GM21447 (cell line): ENCODE results near the gene DPH2.

Source experiments
- ATAC-seq: cut with Tn5 transposase; IDR thresholded peaks from one replicate; pipeline ENCODE4 v1.9.1; 2021; ENCODE audit not compliant: unreplicated experiment

DPH2 gene

DNA sequence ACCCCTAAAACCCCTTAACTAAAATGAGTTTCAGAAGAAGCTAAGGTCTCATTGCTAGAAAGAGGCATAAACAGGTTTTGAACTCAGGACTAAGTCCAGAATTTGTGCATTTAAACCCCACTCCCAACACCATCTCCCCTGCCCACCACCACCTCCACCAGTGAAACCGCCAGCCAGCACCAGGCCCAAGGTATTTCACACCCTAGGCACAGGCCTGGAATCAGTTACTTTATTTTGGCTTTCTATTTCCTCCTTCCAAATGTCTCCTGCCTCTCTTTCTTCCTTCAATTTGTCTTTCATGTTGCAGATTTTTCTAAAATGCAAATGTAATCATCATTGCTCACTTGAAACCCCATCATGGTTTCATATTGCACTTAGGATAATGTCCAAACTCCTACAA lies 24.9 kb upstream of the DPH2 start:
- ATAC-seq, result no peak

DNA sequence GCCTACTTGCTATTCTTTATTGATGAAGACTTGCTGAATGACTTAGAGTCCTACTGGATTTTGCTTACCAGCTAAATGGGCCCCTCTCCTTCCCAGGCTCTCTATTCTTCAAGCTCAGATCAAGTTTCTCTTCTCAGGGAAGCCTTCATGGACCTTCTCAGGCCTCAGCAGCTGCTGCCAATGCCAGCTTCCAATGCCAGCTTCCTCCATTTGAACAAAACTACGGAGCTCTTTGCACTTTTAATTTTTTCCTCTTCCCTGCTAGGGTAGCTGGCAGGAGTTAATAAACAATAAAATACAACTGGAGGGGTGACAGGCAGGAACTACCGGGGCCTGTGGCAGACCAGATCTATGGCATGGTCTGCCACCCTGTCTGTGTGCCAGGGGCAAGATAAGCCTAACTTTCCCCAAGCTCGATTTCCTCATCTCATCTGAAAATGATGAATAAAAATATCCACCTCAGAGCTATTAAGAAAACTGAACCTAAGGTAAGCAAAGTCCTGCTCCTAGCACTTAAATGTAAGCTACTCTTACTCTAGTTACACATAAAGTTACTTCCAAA lies 24.1 kb upstream of the DPH2 start:
- ATAC-seq, result no peak

GRCh38 chr1:43946236-43947060 lies 23.4 kb upstream of the DPH2 start, which contains the start of gene IPO13:
Gene IPO13 (plus strand): TSS chr1:43946950. CDS start chr1:43947601, 651 bp downstream.
- ATAC-seq, result peak; percentile 90

- no peak for ATAC-seq
Observed at GRCh38 chr1:43947061-43947873, 22.5 kb upstream of the DPH2 start.

GRCh38 chr1:43947874-43948437 lies 21.9 kb upstream of the DPH2 start:
- no peak for ATAC-seq

DNA sequence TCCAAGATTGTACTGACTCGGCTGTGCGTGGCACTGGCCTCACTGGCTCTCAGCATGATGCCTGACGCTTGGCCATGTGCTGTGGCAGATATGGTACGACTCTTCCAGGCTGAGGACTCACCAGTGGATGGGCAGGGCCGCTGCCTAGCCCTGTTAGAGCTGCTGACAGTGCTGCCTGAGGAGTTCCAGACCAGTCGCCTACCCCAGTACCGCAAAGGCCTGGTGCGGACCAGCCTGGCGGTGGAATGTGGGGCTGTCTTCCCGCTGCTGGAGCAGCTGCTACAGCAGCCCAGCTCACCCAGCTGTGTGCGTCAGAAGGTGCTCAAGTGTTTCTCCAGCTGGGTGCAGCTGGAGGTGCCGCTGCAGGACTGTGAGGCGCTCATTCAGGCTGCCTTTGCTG lies 20.1 kb upstream of the DPH2 start:
- ATAC-seq, result no peak

DNA sequence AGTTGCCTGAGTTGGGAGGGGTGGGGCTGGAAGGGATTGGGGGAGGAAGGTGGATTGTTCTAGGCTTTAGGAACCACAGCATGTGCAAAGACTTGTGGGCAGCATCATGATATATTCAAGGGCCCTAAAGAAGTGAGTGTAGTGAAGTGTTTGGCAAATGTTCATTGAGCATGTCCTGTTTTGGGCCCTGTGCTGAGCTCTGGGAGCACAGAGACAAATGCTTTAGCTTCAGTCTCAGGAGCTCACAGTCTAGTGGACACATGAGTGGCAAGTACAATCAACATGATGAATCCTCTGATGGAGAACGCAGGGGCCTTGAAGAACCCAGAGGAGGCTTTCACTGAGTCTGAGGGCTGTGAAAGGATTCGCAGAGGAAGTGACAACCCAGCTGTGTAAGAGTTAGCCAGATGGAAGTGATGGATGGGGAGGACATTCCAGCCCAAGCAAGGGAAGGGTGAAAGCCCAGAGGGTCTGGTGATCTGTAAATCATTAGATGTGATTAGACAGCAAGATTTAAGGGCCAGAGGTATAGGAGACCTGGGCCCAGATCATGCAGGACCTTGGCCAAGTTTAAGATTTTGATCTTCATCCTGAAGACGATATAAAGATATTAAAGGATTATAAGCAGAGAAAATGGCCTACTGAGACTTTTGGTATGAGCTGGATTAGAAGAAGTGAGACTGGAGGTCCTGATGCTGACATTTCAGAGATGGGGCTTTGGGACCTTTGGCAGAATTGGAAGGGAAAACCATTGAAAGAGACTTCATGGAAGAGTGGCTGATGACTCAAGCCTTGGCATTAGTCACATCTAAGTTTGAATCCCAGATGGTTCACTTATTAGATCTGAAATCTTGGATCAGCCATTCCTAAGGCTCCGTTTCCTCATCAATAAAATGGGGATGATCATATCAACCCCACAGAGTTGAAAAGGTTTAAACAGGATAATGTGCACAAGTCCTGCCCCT lies 18.5 kb upstream of the DPH2 start:
- ATAC-seq, result no peak

GRCh38 chr1:43952731-43953346 lies 17.0 kb upstream of the DPH2 start:
- no peak for ATAC-seq

- no peak for ATAC-seq
Observed at GRCh38 chr1:43953361-43953760, 16.4 kb upstream of the DPH2 start.

- ATAC-seq, result no peak
Observed at GRCh38 chr1:43954036-43954435, 15.8 kb upstream of the DPH2 start.

GRCh38 chr1:43956234-43956633 lies 13.6 kb upstream of the DPH2 start:
- no peak for ATAC-seq

DNA sequence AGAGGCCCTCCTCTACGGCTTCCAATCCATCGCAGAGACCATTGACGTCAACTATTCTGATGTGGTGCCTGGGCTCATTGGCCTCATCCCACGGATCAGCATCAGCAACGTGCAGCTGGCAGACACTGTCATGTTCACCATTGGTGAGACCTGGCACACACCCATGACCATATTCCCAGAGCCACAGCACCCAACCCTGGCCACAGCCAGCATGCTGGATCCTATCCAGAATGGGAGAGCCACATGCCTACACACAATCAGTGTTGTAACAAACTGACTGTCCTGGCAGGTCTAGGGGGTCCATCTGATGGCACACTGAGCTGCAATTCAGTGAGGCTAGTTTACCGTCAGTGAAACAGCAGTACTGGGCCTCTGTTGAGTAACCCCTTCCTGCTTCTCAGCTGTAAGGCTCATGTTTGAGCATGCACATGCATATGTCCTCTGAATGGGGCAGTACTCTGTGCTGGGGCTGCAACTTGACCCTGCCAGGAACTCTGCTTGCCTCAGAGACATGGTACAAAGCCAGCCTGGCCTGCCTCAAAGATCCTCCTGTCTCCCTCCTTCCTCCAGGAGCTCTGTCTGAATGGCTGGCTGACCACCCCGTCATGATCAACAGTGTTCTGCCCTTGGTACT lies 12.3 kb upstream of the DPH2 start:
- ATAC-seq, result no peak

DNA sequence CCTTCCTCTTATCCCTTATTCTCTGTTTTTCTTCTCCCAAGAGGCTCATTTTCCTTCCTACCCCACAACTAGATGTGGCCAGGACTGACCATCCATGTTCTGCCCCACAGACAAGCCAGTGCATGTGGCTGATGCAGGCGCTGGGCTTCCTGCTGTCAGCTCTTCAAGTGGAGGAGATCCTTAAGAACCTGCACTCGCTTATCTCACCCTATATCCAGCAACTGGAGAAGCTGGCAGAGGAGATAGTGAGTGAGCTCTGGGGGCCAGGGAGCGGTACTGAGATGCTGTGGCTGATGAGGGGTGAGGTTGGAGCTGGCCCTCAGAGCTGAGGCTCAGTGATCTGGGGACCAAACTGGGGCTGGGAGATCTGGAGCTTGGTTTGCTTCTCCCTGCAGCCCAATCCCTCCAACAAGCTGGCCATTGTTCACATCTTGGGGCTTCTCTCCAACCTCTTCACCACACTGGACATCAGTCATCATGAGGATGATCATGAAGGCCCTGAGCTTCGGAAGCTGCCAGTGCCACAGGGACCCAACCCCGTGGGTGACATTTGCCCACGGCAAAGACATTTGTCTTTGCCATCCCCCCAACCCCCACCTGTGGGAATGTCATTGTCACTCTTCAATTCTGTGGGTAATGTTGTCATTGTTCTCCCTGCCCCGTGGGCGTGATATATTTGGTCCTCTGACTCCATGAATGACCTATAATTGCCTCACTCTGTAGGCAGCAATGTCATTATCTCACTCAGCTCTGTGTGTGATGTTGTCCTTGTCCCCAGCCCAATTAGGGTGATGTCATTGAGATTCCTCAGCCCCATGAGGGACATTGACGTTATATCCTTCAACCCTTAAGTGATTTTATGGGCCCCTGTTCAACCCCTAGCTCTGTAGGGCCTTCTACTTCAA lies 11.2 kb upstream of the DPH2 start:
- ATAC-seq, result no peak

- ATAC-seq, result no peak
Observed at GRCh38 chr1:43960798-43961197, 9.0 kb upstream of the DPH2 start.

GRCh38 chr1:43961692-43962091 lies 8.1 kb upstream of the DPH2 start:
- no peak for ATAC-seq

- no peak for ATAC-seq
Observed at GRCh38 chr1:43962324-43962723, 7.5 kb upstream of the DPH2 start.

DNA sequence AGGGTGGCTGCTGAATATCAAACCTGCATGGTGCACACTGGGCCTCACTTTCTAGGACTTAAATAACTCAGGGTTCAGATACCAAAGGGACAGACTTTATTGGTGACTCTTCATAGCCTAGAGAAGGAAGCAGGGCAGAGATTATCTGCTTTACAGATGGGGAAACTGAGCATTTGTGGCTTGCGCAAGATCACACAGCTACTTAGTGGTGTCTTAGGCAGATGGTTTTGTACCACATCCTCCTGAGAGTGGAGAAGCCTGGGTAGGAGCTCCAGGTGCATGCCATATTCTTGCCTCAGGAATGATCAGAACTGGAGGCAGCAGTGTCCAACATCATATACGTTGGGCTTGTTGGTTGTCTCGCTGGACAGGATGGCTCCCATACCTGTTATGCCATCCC lies 6.8 kb upstream of the DPH2 start:
- no peak for ATAC-seq

- ATAC-seq, result no peak
Observed at GRCh38 chr1:43963890-43964289, 5.9 kb upstream of the DPH2 start.
